WTC11 (cell line): ENCODE results near the gene DMP1. TPM values are rescaled to one million over a fixed set of nuclear protein-coding genes. Genes with fewer than 3 reads are reported as not detected.

Experiments
- ATAC-seq: fragments of 200-7000 bp; cut with Tn5 transposase; 2 replicates; pipeline ENCODE4 v1.10.0; 2021; ENCODE audit warnings: mild to moderate bottlenecking, moderate library complexity
- CTCF ChIA-PET: fragments of 300-600 bp; sonication (Branson Sonifier 250); formaldehyde crosslinking; loops from one replicate; lab custom pipeline; 2021; ENCODE audit warnings: antibody characterized with exemption; lab: Charles Lee
- POLR2A ChIA-PET: fragments of 350-600 bp; sonication (Branson Sonifier 250); formaldehyde crosslinking; loops from one replicate; lab custom pipeline; 2021; ENCODE audit warnings: antibody characterized with exemption; lab: Charles Lee
- DNase-seq: peaks from one replicate; pipeline ENCODE4 v3.0.0; 2021; ENCODE audit warnings: low spot score
- H3K27ac Mint-ChIP-seq: 2 replicates; pipeline ENCODE4 v1.8.0; 2021; ENCODE audit warnings: mixed read lengths
- H3K27me3 Mint-ChIP-seq: 2 replicates; pipeline ENCODE4 v1.8.0; 2021; ENCODE audit warnings: low read depth, mild to moderate bottlenecking, moderate library complexity, mixed read lengths
- H3K36me3 Mint-ChIP-seq: 2 replicates; pipeline ENCODE4 v1.8.0; 2021; ENCODE audit warnings: mixed read lengths
- H3K4me1 Mint-ChIP-seq: 2 replicates; pipeline ENCODE4 v1.8.0; 2022; ENCODE audit warnings: mixed read lengths
- H3K4me3 Mint-ChIP-seq: 2 replicates; pipeline ENCODE4 v1.8.0; 2021; ENCODE audit warnings: mild to moderate bottlenecking, moderate library complexity, mixed read lengths
- H3K9me3 Mint-ChIP-seq: 2 replicates; pipeline ENCODE4 v1.8.0; 2021; ENCODE audit warnings: mixed read lengths
- AFF4 ChIP-seq: sonication (generic); formaldehyde crosslinking; IDR thresholded peaks from 2 replicates; pipeline ENCODE4 v1.8.1; 2023; ENCODE audit warnings: mild to moderate bottlenecking, missing genetic modification reagents, borderline replicate concordance
- AR ChIP-seq: fragments of 250-450 bp; sonication (Bioruptor Pico); IDR thresholded peaks from 2 replicates; pipeline ENCODE4 v1.9.0; 2021; ENCODE audit warnings: mild to moderate bottlenecking
- ATF6 ChIP-seq: sonication (generic); formaldehyde crosslinking; IDR thresholded peaks from 2 replicates; pipeline ENCODE4 v1.8.1; 2023; ENCODE audit warnings: mild to moderate bottlenecking, missing genetic modification reagents
- CBFB ChIP-seq: sonication (generic); formaldehyde crosslinking; IDR thresholded peaks from 2 replicates; pipeline ENCODE4 v1.8.1; 2022; ENCODE audit warnings: mild to moderate bottlenecking, low read depth, missing genetic modification reagents
- CREM ChIP-seq: sonication (generic); formaldehyde crosslinking; IDR thresholded peaks from 2 replicates; pipeline ENCODE4 v1.8.1; 2022; ENCODE audit warnings: mild to moderate bottlenecking, missing genetic modification reagents, moderate library complexity
- E2F4 ChIP-seq: sonication (generic); formaldehyde crosslinking; IDR thresholded peaks from 2 replicates; pipeline ENCODE4 v1.8.1; 2022; ENCODE audit warnings: low read depth, mild to moderate bottlenecking, moderate library complexity, missing genetic modification reagents, borderline replicate concordance
- GRHL2 ChIP-seq: fragments of 250-450 bp; sonication (Bioruptor Pico); IDR thresholded peaks from 2 replicates; pipeline ENCODE4 v1.8.0; 2022; ENCODE audit warnings: mild to moderate bottlenecking, moderate library complexity; ENCODE audit not compliant: insufficient replicate concordance, severe bottlenecking
- HMGA2 ChIP-seq: fragments of 250-450 bp; sonication (Bioruptor Pico); IDR thresholded peaks from 2 replicates; pipeline ENCODE4 v1.4.0; 2021; ENCODE audit warnings: mild to moderate bottlenecking, moderate library complexity
- MLX ChIP-seq: sonication (generic); formaldehyde crosslinking; IDR thresholded peaks from 2 replicates; pipeline ENCODE4 v1.8.1; 2023; ENCODE audit warnings: mild to moderate bottlenecking, missing genetic modification reagents, moderate library complexity
- NR2C2 ChIP-seq: sonication (generic); formaldehyde crosslinking; IDR thresholded peaks from 2 replicates; pipeline ENCODE4 v1.8.0; 2022; ENCODE audit warnings: mild to moderate bottlenecking, missing genetic modification reagents
- PRDM15 ChIP-seq: sonication (generic); formaldehyde crosslinking; IDR thresholded peaks from 2 replicates; pipeline ENCODE4 v1.8.0; 2022; ENCODE audit warnings: missing genetic modification reagents
- SMAD3 ChIP-seq: sonication (generic); formaldehyde crosslinking; IDR thresholded peaks from 2 replicates; pipeline ENCODE4 v1.8.0; 2022; ENCODE audit warnings: missing genetic modification reagents, mild to moderate bottlenecking, borderline replicate concordance
- STAT6 ChIP-seq: sonication (generic); formaldehyde crosslinking; conservative IDR thresholded peaks from 2 replicates; pipeline ENCODE4 v1.8.1; 2023; ENCODE audit warnings: mild to moderate bottlenecking, low read depth, missing genetic modification reagents, moderate library complexity
- TEAD4 ChIP-seq: sonication (generic); formaldehyde crosslinking; IDR thresholded peaks from 2 replicates; pipeline ENCODE4 v1.8.0; 2022; ENCODE audit warnings: mild to moderate bottlenecking, missing genetic modification reagents
- ZNF121 ChIP-seq: sonication (generic); formaldehyde crosslinking; IDR thresholded peaks from 2 replicates; pipeline ENCODE4 v1.8.0; 2023; ENCODE audit warnings: missing genetic modification reagents
- ZNF423 ChIP-seq: fragments of 250-450 bp; sonication (Bioruptor Pico); IDR thresholded peaks from 2 replicates; pipeline ENCODE4 v2.1.2; 2022; ENCODE audit warnings: mild to moderate bottlenecking, moderate library complexity
- total RNA-seq: library from RNA; stranded (reverse); gene quantifications from 3 replicates; pipeline ENCODE4 v1.2.3, GENCODE V29; 2021

The DMP1 gene
- total RNA-seq, 1 experiment from 2014 or later: 0.11 TPM

GRCh38 chr4:87698394-87698793 lies 48.3 kb downstream of the DMP1 start:
- ChIA-PET CTCF (no interaction called here), POLR2A (no interaction called here)
- ATAC-seq (no peak), DNase-seq (no peak)
- Mint-ChIP-seq H3K4me3 (no peak overlapping the region), H3K27me3 (0 out of 2 replicates have a peak, but pooled peaks cover 3% of the 10 kb centered on the region), H3K9me3 (peaks cover 58% of the 10 kb centered on the region), H3K27ac (no peak overlapping the region), H3K36me3 (peaks cover 36% of the 10 kb centered on the region), H3K4me1 (peaks cover 11% of the 10 kb centered on the region)
- TF ChIP-seq AR (CRISPR knock-in tag) (no peak), CBFB (no peak), STAT6 (CRISPR knock-in tag) (no peak), ZNF121 (CRISPR knock-in tag) (no peak), PRDM15 (CRISPR knock-in tag) (no peak), ZNF423 (CRISPR knock-in tag) (no peak), NR2C2 (CRISPR knock-in tag) (no peak), TEAD4 (CRISPR knock-in tag) (no peak), ATF6 (CRISPR knock-in tag) (no peak), CREM (CRISPR knock-in tag) (no peak), SMAD3 (CRISPR knock-in tag) (no peak), HMGA2 (no peak), GRHL2 (no peak), MLX (CRISPR knock-in tag) (no peak), AFF4 (CRISPR knock-in tag) (no peak), E2F4 (CRISPR knock-in tag) (no peak)
